KOPT-K1 (cell line): ENCODE data around the gene NOTCH3.

ENCODE experiments used
- H3K27ac ChIP-seq: fragments of 200-600 bp; sonication (generic); 2 replicates; pipeline ENCODE4 v1.5.1; 2016; ENCODE audit warnings: antibody characterized with exemption, mild to moderate bottlenecking, low read depth, low read length; ENCODE audit not compliant: poor library complexity, severe bottlenecking
- H3K36me3 ChIP-seq: fragments of 200-600 bp; sonication (generic); 2 replicates; pipeline ENCODE4 v1.5.1; 2017; ENCODE audit warnings: antibody characterized with exemption, mild to moderate bottlenecking, low read length, moderate library complexity; ENCODE audit not compliant: insufficient read depth
- H3K9me3 ChIP-seq: fragments of 200-600 bp; sonication (generic); 2 replicates; pipeline ENCODE4 v1.5.1; 2017; ENCODE audit warnings: antibody characterized with exemption, low read length, mild to moderate bottlenecking; ENCODE audit not compliant: insufficient read depth, poor library complexity, severe bottlenecking

The NOTCH3 gene

DNA sequence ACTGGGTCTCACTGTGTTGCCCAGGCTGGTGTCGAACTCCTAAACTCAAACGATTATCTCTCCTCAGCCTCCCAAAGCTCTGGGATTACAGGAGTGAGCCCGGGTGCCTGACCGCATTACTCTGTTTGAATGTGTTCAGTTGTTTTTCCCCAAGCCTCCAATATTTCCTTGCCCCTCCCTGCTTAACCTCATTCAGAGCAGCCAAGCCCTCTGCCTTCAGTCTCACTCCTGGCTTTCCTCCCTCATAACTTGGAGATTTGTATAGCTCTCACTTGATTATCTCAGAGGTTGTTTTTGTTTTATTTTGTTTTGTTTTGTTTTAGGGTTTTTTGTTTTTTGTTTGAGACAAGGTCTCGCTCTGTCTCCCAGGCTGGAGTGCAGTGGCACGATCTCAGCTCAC is 20.0 kb upstream of the NOTCH3 start:
- no peaks in the 10 kb centered on the region for H3K9me3 ChIP-seq
- no peaks in the 10 kb centered on the region for H3K36me3 ChIP-seq

DNA sequence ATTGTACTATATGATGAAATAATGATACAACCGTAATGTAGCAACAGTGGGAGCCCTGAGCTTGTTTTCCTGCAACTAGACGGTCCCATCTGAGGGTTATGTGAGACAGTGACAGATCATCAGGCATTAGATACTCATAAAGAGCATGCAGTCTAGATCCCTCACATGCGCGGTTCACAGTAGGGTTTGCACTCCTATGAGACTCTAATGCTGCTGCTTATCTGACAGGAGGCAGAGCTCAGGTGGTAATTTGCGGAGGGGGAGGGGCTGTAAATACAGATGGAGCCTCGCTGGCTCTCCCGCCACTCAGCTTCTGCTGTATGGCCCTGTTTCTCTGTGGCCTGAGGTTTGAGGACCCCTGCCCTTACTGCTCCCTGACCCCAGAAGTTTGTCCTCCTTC is 17.7 kb upstream of the NOTCH3 start:
- no peaks in the 10 kb centered on the region for H3K9me3 ChIP-seq
- H3K36me3 ChIP-seq: no peaks in the 10 kb centered on the region
- no peak overlapping the region for H3K27ac ChIP-seq

More for the DNA sequence above, 20.0 kb upstream of the NOTCH3 start:
- no peak overlapping the region for H3K27ac ChIP-seq

GRCh38 chr19:15216363-15216762 is 15.6 kb upstream of the NOTCH3 start:
- H3K9me3 ChIP-seq: no peaks in the 10 kb centered on the region

GRCh38 chr19:15213715-15214381 is 13.1 kb upstream of the NOTCH3 start:
- Histone ChIP-seq H3K27ac (no peak overlapping the region), H3K9me3 (no peaks in the 10 kb centered on the region), H3K36me3 (no peaks in the 10 kb centered on the region)

More at GRCh38 chr19:15216363-15216762, 15.6 kb upstream of the NOTCH3 start:
- H3K36me3 ChIP-seq: no peaks in the 10 kb centered on the region
- no peak overlapping the region for H3K27ac ChIP-seq

DNA sequence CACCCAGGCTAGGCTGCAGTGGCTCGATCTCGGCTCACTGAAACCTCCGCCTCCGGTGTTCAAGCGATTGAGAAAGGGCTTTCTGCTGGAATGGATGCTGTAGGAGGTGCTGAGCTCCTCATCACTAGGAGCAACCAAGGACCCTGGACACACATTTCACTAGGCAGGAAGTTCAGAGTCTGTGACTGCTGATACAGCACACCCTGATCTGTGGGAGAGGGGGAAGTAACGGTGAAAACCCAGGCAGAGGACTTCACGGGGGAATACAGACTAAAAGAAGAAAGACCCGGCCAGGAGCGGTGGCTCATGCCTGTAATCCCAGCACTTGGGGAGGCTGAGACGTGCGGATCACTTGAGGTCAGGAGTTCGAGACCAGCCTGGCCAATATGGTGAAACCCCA is 11.9 kb upstream of the NOTCH3 start:
- Histone ChIP-seq H3K9me3 (no peaks in the 10 kb centered on the region), H3K27ac (no peak overlapping the region), H3K36me3 (no peaks in the 10 kb centered on the region)

DNA sequence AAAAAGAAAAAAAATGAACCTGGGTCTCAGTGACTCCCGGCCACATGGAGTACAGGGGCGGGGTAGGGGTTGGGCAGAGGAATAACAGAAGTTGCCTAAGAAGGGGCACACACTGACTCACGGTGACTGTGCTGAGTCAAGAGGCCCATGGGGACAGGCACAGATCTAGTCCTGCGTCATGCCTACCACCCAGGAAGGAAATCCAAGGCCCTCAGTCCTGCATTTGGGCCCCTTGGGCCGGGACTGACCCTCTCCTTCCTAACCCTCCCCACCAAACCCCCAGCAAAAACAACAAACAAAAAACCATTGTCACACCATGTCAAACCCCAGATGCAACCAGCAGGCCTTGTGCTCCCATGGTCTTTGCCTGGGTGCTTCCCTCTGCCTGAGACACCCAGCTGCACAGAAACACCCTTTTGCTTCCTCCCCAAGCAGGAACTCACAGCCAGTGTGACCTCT is 9.6 kb upstream of the NOTCH3 start:
- Histone ChIP-seq H3K27ac (no peak overlapping the region), H3K9me3 (no peaks in the 10 kb centered on the region), H3K36me3 (no peaks in the 10 kb centered on the region)

DNA sequence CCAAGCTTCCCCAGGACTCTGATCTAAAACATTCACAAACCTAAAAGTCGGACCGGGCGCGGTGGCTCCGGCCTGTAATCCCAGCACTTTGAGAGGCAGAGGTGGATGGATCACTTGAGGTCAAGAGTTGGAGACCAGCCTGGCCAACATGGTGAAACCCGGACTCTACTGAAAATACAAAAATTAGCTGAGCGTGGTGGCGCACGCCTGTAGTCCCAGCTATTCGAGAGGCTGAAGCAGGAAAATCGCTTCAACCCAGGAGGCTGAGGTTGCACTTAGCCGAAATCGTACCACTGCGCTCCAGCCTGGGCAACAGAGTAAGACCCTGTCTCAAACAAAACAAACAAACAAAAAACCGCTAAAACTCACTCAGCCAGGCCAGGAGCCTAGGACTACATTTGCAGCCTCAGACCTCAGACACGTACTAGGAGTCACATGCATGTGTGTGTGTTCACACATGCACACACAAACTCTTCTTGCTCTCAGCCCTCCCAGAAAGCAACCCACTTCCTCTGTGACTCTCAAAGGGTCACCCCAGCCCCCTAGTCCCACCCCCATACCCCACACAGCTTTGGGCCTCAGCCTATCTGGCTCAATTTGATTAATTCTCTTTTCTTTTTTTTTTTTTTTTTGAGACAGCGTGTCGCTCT is 704 bp upstream of the NOTCH3 start:
- H3K9me3 ChIP-seq: no peaks in the 10 kb centered on the region
- no peak overlapping the region for H3K27ac ChIP-seq
- H3K36me3 ChIP-seq: no peaks in the 10 kb centered on the region

- H3K9me3 ChIP-seq: no peaks in the 10 kb centered on the region
- peak overlapping the region; percentile 53 for H3K27ac ChIP-seq
- no peaks in the 10 kb centered on the region for H3K36me3 ChIP-seq
These were observed 888 bp downstream of the NOTCH3 start for GRCh38 chr19:15199661-15200552.

GRCh38 chr19:15198951-15199660 is 1.7 kb downstream of the NOTCH3 start:
- no peaks in the 10 kb centered on the region for H3K36me3 ChIP-seq
- no peaks in the 10 kb centered on the region for H3K9me3 ChIP-seq
- no peak overlapping the region for H3K27ac ChIP-seq

DNA sequence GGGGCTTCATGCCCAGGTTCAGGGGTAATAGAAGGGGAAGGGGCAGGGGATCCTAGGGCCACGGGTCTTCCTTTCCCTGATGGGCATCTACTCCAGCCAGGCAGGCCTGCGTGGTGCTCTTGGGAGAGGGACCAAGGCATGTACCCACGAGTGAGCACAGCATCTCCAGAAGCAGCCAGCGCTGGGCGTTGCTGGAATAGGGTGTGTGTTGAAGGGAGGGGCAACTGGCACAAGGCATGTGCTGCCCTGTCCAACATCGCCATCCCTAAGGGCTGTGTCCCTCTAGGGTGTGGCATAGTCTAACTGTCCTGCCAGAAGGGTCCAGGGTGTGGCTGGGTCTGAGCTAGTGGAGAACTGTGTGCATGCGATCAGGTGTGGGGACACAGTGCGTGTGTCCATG is 2.9 kb downstream of the NOTCH3 start:
- Histone ChIP-seq H3K27ac (peak overlapping the region; percentile 35), H3K9me3 (no peaks in the 10 kb centered on the region), H3K36me3 (no peaks in the 10 kb centered on the region)

- Histone ChIP-seq H3K27ac (peak overlapping the region; percentile 35), H3K36me3 (no peaks in the 10 kb centered on the region), H3K9me3 (no peaks in the 10 kb centered on the region)
These were observed 3.4 kb downstream of the NOTCH3 start for GRCh38 chr19:15197275-15197941.

- Histone ChIP-seq H3K9me3 (no peaks in the 10 kb centered on the region), H3K27ac (peak overlapping the region; percentile 35), H3K36me3 (peaks cover 6% of the 10 kb centered on the region; the same call in 1 of the 2 replicates)
These were observed 4.3 kb downstream of the NOTCH3 start for GRCh38 chr19:15196360-15197005.

DNA sequence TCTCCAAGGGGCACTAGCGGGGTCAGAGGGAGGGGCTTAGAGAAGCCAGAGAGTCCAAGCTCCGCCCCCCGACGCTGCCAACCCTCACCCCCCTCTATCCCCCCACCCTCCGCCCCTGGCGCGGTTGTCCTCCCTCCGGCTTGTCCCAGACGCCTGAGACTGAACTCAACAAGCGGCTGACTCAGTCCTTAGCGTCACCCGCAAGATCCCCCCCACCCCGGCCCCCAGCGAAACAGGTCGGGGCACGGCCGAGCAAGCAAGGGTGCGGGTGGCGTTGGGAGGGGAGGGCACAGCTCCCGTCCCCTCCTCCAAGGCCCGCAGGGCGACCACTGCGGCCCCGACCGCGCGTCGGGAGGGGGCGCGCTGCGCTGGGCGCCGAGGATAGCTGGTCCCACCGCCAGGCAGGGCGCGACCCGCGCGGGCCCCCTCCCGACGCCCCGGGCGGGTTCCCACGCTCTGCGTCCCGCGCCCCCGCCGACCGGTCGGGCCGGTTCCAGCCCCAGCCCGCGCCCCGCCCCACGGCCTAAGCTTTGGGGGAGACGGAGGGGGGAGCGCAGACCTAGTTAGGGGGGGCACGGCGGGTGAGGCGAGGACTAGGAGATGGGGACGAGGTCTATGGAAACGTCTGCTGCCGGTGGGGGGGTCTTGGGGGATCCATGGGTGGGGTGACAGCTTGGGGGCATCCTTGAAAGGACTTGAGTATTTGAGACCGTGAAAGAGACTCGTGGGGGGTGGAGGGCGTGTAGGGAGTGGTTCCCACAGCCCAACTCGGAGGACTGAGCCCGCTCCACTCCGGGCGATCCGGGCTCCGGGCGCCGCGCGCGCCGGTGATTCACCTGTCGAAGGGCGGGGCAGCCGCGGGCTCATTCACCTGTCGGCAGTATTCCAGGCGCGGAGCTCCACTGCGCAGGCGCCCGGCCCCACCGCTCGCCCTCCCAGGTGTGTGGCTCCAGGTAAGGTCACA is 5.1 kb downstream of the NOTCH3 start:
- Histone ChIP-seq H3K27ac (peak overlapping the region; percentile 27), H3K36me3 (peaks cover 13% of the 10 kb centered on the region), H3K9me3 (no peaks in the 10 kb centered on the region)
